HG03432 (cell line): ENCODE measurements around the gene PRDM13.
A peak's percentile ranks its signal among the peaks of the same experiment; 100 is the strongest.
"Not testable (repeated sequence)": the region's sequence is repeated elsewhere in the genome, so short reads cannot be mapped to it uniquely, and the experiment has no call there.

Source experiments
- ATAC-seq: cut with Tn5 transposase; IDR thresholded peaks from one replicate; pipeline ENCODE4 v1.9.1; 2021; ENCODE audit warnings: mild to moderate bottlenecking, moderate library complexity; ENCODE audit not compliant: unreplicated experiment

The PRDM13 gene

GRCh38 chr6:99606656-99607415, at the start of gene PRDM13:
PRDM13 (plus strand) TSS chr6:99606833; CDS start chr6:99607035, 202 bp downstream.
- ATAC-seq: no peak

- ATAC-seq: no peak
These were observed 47.6 kb upstream of the PRDM13 start for GRCh38 chr6:99559057-99559456.

- ATAC-seq: no peak
These were observed 46.0 kb upstream of the PRDM13 start for GRCh38 chr6:99560668-99561067.

GRCh38 chr6:99563056-99563723, 43.4 kb upstream of the PRDM13 start:
- ATAC-seq: no peak

GRCh38 chr6:99568103-99568933, 38.3 kb upstream of the PRDM13 start, which contains the start of gene CCNC:
CCNC (minus strand) TSS chr6:99568660; CDS start chr6:99568527, 133 bp downstream.
- ATAC-seq: peak; percentile 98

- no peak for ATAC-seq
These were observed 32.5 kb upstream of the PRDM13 start for GRCh38 chr6:99573980-99574617.

GRCh38 chr6:99575544-99576227, 30.9 kb upstream of the PRDM13 start:
- no peak for ATAC-seq

GRCh38 chr6:99579781-99580180, 26.9 kb upstream of the PRDM13 start:
- no peak for ATAC-seq

- ATAC-seq: no peak
These were observed 18.8 kb upstream of the PRDM13 start for GRCh38 chr6:99587792-99588191.

GRCh38 chr6:99588618-99589289, 17.9 kb upstream of the PRDM13 start:
- peak; percentile 98 for ATAC-seq

- ATAC-seq: peak; percentile 28
These were observed 17.4 kb upstream of the PRDM13 start for GRCh38 chr6:99589290-99589672.

- ATAC-seq: no peak
These were observed 16.6 kb upstream of the PRDM13 start for GRCh38 chr6:99589907-99590493.

GRCh38 chr6:99590728-99591672, 15.6 kb upstream of the PRDM13 start:
- no peak for ATAC-seq

GRCh38 chr6:99591673-99592364, 14.8 kb upstream of the PRDM13 start:
- no peak for ATAC-seq

- no peak for ATAC-seq
These were observed 13.7 kb upstream of the PRDM13 start for GRCh38 chr6:99592900-99593299.

- not testable (repeated sequence) for ATAC-seq
These were observed 11.9 kb upstream of the PRDM13 start for GRCh38 chr6:99594696-99595095.

GRCh38 chr6:99602520-99603420, 3.9 kb upstream of the PRDM13 start:
- peak; percentile 23 for ATAC-seq
